GM12874 (cell line): Measurements from ENCODE around the gene KRTAP10-9.

Experiments used
- CTCF ChIP-seq: IDR thresholded peaks from 2 replicates; pipeline ENCODE4 v1.5.1; 2011; ENCODE audit warnings: low read depth, mild to moderate bottlenecking, control low read depth, low read length, moderate library complexity; ENCODE audit not compliant: insufficient read depth

KRTAP10-9 gene

DNA sequence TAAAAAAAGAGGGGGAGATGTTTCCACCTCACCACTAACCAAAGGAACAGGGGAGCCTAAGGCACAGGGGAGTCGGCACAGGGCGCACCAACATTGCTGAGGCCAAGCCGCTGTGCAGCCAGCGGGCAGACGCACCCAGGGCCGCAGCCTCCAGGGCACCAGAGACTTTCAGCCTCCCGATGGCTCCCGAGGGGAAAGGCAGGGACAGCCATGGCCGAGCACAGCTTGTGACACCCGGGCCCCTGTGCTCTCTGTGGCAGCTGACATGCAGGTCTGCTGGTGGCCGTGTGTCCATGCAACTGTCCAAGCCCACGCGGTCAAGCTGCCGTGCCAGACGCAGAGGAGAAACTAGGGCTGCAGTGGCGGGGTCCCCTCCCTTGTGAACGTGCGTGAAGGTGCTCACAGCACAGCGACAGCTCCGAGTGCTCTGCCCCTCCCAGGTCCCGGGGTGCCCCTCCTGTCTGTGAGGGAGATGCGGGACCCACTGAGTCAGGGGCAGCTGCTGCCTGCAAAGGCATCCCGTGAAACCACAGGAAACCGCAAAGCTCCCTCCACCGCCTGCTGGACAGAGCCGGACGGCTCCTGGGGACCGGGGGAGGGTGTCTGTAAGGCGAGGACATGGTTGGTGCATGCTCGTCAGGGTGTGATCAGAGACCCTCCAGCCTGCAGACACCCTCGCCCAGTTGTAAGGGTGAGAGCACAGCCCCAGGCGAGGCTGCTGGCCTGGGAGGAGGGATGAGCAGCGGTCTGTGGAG lies 21.8 kb downstream of the KRTAP10-9 start:
- TF ChIP-seq CTCF = no peak

- no peak for TF ChIP-seq CTCF
Measured at GRCh38 chr21:44649521-44650100, 22.7 kb downstream of the KRTAP10-9 start.

- TF ChIP-seq CTCF = no peak
Measured at GRCh38 chr21:44650265-44650972, 23.5 kb downstream of the KRTAP10-9 start.

- TF ChIP-seq CTCF = no peak
Measured at GRCh38 chr21:44650973-44651675, 24.2 kb downstream of the KRTAP10-9 start.

DNA sequence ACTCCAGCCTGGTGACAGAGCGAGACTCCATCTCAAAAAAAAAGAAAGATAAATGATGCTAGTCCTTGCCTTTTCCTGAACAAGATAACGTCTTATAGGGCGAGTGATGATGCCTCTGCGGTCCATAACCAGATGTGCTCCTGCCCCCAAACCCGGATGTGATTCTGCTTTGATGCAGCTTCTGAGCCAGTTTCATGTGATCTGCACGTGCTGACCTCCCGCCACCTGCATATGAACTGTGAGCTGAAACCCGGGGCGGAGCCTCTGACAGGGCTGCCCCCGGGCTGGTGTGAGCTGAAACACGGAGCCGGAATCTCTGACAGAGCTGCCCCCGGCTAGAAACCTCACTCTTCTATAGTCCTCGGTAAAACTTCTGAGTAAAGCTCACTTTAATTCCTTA lies 26.2 kb downstream of the KRTAP10-9 start:
- TF ChIP-seq CTCF = no peak

DNA sequence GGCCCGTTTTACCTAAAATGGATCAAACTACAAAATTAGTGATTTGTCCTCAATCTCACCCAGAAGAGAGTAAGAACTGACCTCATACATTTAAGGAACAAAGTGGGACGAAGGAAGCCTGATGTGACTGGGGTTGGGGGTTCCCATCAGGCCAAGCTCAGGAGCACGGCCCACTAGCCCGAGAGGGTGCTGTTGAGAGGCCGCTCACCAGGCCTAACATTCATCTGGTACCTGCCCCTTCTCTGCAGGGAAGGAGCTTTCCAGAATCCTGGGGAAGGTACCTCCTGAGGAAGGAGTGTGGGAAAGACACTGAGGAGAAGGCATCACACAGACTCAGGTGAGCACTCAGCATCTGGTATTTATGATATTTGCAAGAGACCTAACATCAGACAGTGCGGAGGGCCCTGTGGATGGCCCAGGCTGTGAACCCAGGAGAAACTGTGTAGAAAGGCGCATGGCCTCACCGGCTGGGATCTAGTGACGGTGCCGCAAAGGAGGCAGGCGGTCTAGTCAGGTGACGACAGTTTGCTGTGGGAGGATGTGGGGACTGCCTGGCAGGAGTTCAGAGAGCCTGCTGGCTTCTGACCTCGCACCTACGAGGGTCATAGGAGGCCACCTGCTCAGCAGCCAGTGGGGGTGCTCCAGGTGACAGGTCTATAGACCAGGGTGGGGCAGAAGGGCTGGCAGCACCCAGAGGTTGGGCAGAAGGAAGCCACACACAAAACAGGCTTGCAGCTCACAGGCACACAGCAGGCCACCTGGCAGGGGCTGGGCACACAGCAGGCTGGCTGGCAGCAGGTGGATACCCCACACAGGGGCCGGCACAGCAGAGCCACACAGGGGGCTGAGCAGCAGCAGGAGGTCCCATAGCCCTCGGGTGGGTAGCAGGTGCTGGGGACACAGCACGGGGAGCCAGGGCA lies 27.0 kb downstream of the KRTAP10-9 start:
- TF ChIP-seq CTCF = no peak
